Measurements from ENCODE around the gene TNFAIP8L1.

Gene TNFAIP8L1

GRCh38 chr19:4660181-4660791, 21.0 kb downstream of the TNFAIP8L1 start:
- no peak for DNase-seq (ENCODE audit: low spot score)
- peak; percentile 16 for TF ChIP-seq CTCF (IDR thresholded peaks at IDR 0.05; ENCODE audit: extremely low read depth, missing control alignments)

GRCh38 chr19:4660993-4661392, 21.7 kb downstream of the TNFAIP8L1 start:
- no peak for DNase-seq (ENCODE audit: low spot score)

GRCh38 chr19:4662020-4662695, 22.8 kb downstream of the TNFAIP8L1 start:
- TF ChIP-seq CTCF (IDR thresholded peaks at IDR 0.05; ENCODE audit: extremely low read depth, missing control alignments), result no peak
- no peak for DNase-seq (ENCODE audit: low spot score)

More at GRCh38 chr19:4660993-4661392, 21.7 kb downstream of the TNFAIP8L1 start:
- no peak for TF ChIP-seq CTCF (IDR thresholded peaks at IDR 0.05; ENCODE audit: extremely low read depth, missing control alignments)

GRCh38 chr19:4662812-4663211, 23.5 kb downstream of the TNFAIP8L1 start:
- DNase-seq (ENCODE audit: low spot score), result no peak

GRCh38 chr19:4664642-4665041, 25.3 kb downstream of the TNFAIP8L1 start:
- DNase-seq (ENCODE audit: low spot score), result no peak
- no peak for TF ChIP-seq CTCF (IDR thresholded peaks at IDR 0.05; ENCODE audit: extremely low read depth, missing control alignments)

More at GRCh38 chr19:4662812-4663211, 23.5 kb downstream of the TNFAIP8L1 start:
- TF ChIP-seq CTCF (IDR thresholded peaks at IDR 0.05; ENCODE audit: extremely low read depth, missing control alignments), result no peak

- TF ChIP-seq CTCF (IDR thresholded peaks at IDR 0.05; ENCODE audit: extremely low read depth, missing control alignments), result no peak
- peak; percentile 100 for DNase-seq (ENCODE audit: low spot score)
These were observed 30.6 kb downstream of the TNFAIP8L1 start, which contains the start of gene MYDGF for GRCh38 chr19:4669723-4670480. Gene MYDGF (minus strand): TSS chr19:4670342. CDS start chr19:4670334, 8 bp downstream.

Measured in GM20000 (cell line).